SK-N-SH (cell line): Measurements from ENCODE around the gene DDO. TPM values are rescaled to one million over a fixed set of nuclear protein-coding genes. Genes with fewer than 3 reads are reported as not detected.

Experiments
- CTCF ChIA-PET: fragments of 300-600, 350-600 bp; formaldehyde crosslinking; extraction: SDS; loops from one replicate; lab custom pipeline; 2021; lab: Yijun Ruan, JAX
- POLR2A ChIA-PET: fragments of 350-600 bp; sonication (Branson Sonifier 250); formaldehyde crosslinking; extraction: SDS; loops from one replicate; lab custom pipeline; 2020; ENCODE audit warnings: antibody characterized with exemption, inconsistent platforms; lab: Yijun Ruan, JAX
- DNase-seq: peaks from one replicate; pipeline ENCODE4 v3.0.0; 2012
- H2AFZ ChIP-seq: fragments of 200-600 bp; sonication (generic); 2 replicates; pipeline ENCODE4 v1.8.1; 2016; ENCODE audit warnings: antibody characterized with exemption, mild to moderate bottlenecking, low read depth
- H3F3A ChIP-seq: fragments of 200-600 bp; sonication (generic); replicated peaks from 2 replicates; pipeline ENCODE3; 2016; ENCODE audit warnings: antibody characterized with exemption, mild to moderate bottlenecking; ENCODE audit not compliant: insufficient read depth
- H3K27ac ChIP-seq, 2 experiments: fragments of 200-500 bp in 1 of 2; fragments of 200-600 bp in 1 of 2; sonication (Bioruptor generic) in 1 of 2; sonication (generic), shearing (Covaris generic) in 1 of 2; 2 replicates each; pipeline versions ENCODE4 v1.5.1 to v1.6.1; 2014 to 2016; ENCODE audit warnings: low read depth in 2 of 2, inconsistent platforms in 1 of 2, low read length in 1 of 2, mild to moderate bottlenecking in 1 of 2, mixed read lengths in 1 of 2
- H3K27me3 ChIP-seq: fragments of 200-600 bp; sonication (generic), shearing (Covaris generic); 2 replicates; pipeline ENCODE4 v1.6.1; 2016; ENCODE audit warnings: mixed run types; ENCODE audit not compliant: insufficient read depth
- H3K36me3 ChIP-seq, 2 experiments: fragments of 200-500 bp in 1 of 2; fragments of 200-600 bp in 1 of 2; sonication (Bioruptor generic) in 1 of 2; sonication (generic) in 1 of 2; replicated peaks in 1 of 2; 2 replicates each; pipeline versions ENCODE3 to v1.5.1; 2014 to 2016; ENCODE audit warnings: low read length in 1 of 2, mild to moderate bottlenecking in 1 of 2; ENCODE audit not compliant: insufficient read depth in 2 of 2, control insufficient read depth in 1 of 2
- H3K4me1 ChIP-seq, 2 experiments: fragments of 200-500 bp in 1 of 2; fragments of 200-600 bp in 1 of 2; sonication (Bioruptor generic) in 1 of 2; sonication (generic), shearing (Covaris generic) in 1 of 2; 2 replicates each; pipeline versions ENCODE4 v1.5.1 to v1.6.1; 2014 to 2016; ENCODE audit warnings: low read depth in 1 of 2, low read length in 1 of 2, mixed run types in 1 of 2; ENCODE audit not compliant: insufficient read depth in 2 of 2, control insufficient read depth in 1 of 2
- H3K4me2 ChIP-seq: fragments of 200-600 bp; sonication (generic), shearing (Covaris generic); 2 replicates; pipeline ENCODE4 v1.6.1; 2017; ENCODE audit warnings: mixed run types
- H3K4me3 ChIP-seq, 2 experiments: fragments of 200-500 bp in 1 of 2; fragments of 200-600 bp in 1 of 2; sonication (Bioruptor generic) in 1 of 2; sonication (generic), shearing (Covaris generic) in 1 of 2; 2 replicates each; pipeline versions ENCODE4 v1.5.1 to v1.8.1; 2014 to 2016; ENCODE audit warnings: low read depth in 2 of 2, inconsistent platforms in 1 of 2, low read length in 1 of 2, mild to moderate bottlenecking in 1 of 2, mixed read lengths in 1 of 2, moderate library complexity in 1 of 2
- H3K79me2 ChIP-seq: fragments of 200-600 bp; sonication (generic); 2 replicates; pipeline ENCODE4 v1.8.1; 2017; ENCODE audit warnings: mild to moderate bottlenecking; ENCODE audit not compliant: insufficient read depth
- H3K9ac ChIP-seq: fragments of 200-600 bp; sonication (generic); 2 replicates; pipeline ENCODE4 v1.6.1; 2017; ENCODE audit warnings: mixed run types
- H3K9me2 ChIP-seq: fragments of 200-600 bp; sonication (generic); 2 replicates; pipeline ENCODE4 v1.6.1; 2017; ENCODE audit warnings: mixed run types
- H3K9me3 ChIP-seq: fragments of 200-600 bp; sonication (generic); 2 replicates; pipeline ENCODE4 v1.6.1; 2017; ENCODE audit warnings: mixed run types, mild to moderate bottlenecking, moderate library complexity
- H4K20me1 ChIP-seq: fragments of 200-600 bp; sonication (generic); 2 replicates; pipeline ENCODE4 v1.6.1; 2017; ENCODE audit warnings: mild to moderate bottlenecking, mixed run types; ENCODE audit not compliant: insufficient read depth
- FOSL2 ChIP-seq: IDR thresholded peaks from 2 replicates; pipeline ENCODE4 v1.4.0; 2012; ENCODE audit warnings: low read depth, mild to moderate bottlenecking, moderate library complexity, borderline replicate concordance
- FOXM1 ChIP-seq: IDR thresholded peaks from 2 replicates; pipeline ENCODE4 v1.4.0; 2012; ENCODE audit warnings: low read depth, mild to moderate bottlenecking
- JUND ChIP-seq: IDR thresholded peaks from 2 replicates; pipeline ENCODE4 v1.4.0; 2012
- POLR2AphosphoS5 ChIP-seq: IDR thresholded peaks from 2 replicates; pipeline ENCODE4 v1.6.1; 2012; ENCODE audit warnings: low read depth, low read length
- RCOR1 ChIP-seq: fragments of 150-350 bp; IDR thresholded peaks from 2 replicates; pipeline ENCODE4 v1.6.1; 2017; ENCODE audit warnings: antibody characterized with exemption, low read length
- TAF1 ChIP-seq: IDR thresholded peaks from 2 replicates; pipeline ENCODE4 v1.6.1; 2012; ENCODE audit warnings: low read depth, mild to moderate bottlenecking, low read length, moderate library complexity, borderline replicate concordance
- TEAD4 ChIP-seq: IDR thresholded peaks from 2 replicates; pipeline ENCODE4 v1.4.0; 2012; ENCODE audit warnings: mild to moderate bottlenecking, borderline replicate concordance; ENCODE audit not compliant: insufficient read depth
- WGBS: methylation state at CpG from one replicate; pipeline ENCODE4 v1.1.6; 2017; ENCODE audit warnings: low lambda C conversion rate; 5-methylcytosine and 5-hydroxymethylcytosine counted together
- polyA plus RNA-seq, 3 experiments: library from polyadenylated mRNA; depleted of rRNA; stranded (reverse); fragments of >200 nt; gene quantifications; 2 replicates each; pipeline ENCODE4 v1.2.3, GENCODE V29; 2012
- TF ChIP-seq, protein P1 (sequence below): fragments of 150-350 bp; IDR thresholded peaks from 2 replicates; pipeline ENCODE4 v1.6.1; 2017; ENCODE audit warnings: antibody characterized with exemption, low read length, low read depth, borderline replicate concordance
- TF ChIP-seq, protein P2 (sequence below): IDR thresholded peaks from 2 replicates; pipeline ENCODE4 v1.4.0; 2012; ENCODE audit warnings: low read depth, borderline replicate concordance
- TF ChIP-seq, protein P3 (sequence below): fragments of 200-600 bp; sonication (generic); IDR thresholded peaks from 2 replicates; pipeline ENCODE4 v1.6.1; 2017; ENCODE audit warnings: antibody characterized with exemption, mild to moderate bottlenecking, moderate library complexity
- TF ChIP-seq, protein P4 (sequence below): IDR thresholded peaks from 2 replicates; pipeline ENCODE4 v1.4.0; 2012; ENCODE audit warnings: low read depth
- TF ChIP-seq, protein P5 (sequence below): IDR thresholded peaks from 2 replicates; pipeline ENCODE4; 2012

Gene DDO
- polyA plus RNA-seq, 1 of the 3 experiments (the other 2 are of a cell fraction), result 0.79 TPM

DNA sequence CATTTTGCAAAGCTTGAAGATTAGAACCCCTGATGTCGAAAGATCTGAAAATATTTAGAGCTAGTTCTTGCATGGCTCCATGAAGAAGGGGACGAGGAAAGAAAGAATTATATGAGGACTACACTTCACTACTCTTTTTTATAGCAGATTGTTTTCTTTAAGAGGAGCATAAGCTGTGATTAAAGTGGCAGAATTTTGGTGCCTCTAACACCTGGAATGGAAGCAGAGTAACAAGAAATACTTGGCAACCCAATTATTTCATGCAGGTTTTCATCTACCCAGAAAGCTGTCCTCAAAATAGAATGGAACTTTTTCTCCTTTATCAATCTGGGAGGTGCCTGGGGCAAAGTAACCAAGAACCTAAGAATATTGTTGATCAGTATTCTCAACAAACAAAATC is 61.2 kb downstream of the DDO start:
- POLR2A ChIA-PET, result no interaction called here
- H3K4me1 ChIP-seq, result peaks cover 3 to 16% of the 10 kb centered on the region in 2 experiments; a peak in 2 of 4 replicates
- no peaks in the 10 kb centered on the region for H3K9me3 ChIP-seq
- no peak overlapping the region for H3K9ac ChIP-seq
- H2AFZ ChIP-seq, result no peak overlapping the region
- no peak for TF ChIP-seq JUND
- TF ChIP-seq, protein P1, sequence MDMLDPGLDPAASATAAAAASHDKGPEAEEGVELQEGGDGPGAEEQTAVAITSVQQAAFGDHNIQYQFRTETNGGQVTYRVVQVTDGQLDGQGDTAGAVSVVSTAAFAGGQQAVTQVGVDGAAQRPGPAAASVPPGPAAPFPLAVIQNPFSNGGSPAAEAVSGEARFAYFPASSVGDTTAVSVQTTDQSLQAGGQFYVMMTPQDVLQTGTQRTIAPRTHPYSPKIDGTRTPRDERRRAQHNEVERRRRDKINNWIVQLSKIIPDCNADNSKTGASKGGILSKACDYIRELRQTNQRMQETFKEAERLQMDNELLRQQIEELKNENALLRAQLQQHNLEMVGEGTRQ, result no peak
- no peak for TF ChIP-seq TAF1
- TF ChIP-seq, protein P2, sequence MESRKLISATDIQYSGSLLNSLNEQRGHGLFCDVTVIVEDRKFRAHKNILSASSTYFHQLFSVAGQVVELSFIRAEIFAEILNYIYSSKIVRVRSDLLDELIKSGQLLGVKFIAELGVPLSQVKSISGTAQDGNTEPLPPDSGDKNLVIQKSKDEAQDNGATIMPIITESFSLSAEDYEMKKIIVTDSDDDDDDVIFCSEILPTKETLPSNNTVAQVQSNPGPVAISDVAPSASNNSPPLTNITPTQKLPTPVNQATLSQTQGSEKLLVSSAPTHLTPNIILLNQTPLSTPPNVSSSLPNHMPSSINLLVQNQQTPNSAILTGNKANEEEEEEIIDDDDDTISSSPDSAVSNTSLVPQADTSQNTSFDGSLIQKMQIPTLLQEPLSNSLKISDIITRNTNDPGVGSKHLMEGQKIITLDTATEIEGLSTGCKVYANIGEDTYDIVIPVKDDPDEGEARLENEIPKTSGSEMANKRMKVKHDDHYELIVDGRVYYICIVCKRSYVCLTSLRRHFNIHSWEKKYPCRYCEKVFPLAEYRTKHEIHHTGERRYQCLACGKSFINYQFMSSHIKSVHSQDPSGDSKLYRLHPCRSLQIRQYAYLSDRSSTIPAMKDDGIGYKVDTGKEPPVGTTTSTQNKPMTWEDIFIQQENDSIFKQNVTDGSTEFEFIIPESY, result no peak
- no peak for TF ChIP-seq TEAD4
- TF ChIP-seq, all 33 proteins: peak for 0
- no peaks in the 10 kb centered on the region for H4K20me1 ChIP-seq
- CTCF ChIA-PET, result interaction anchor here (1.2 to 2.2 kb wide), 3 partner anchors 13 to 315 kb away, joined by 3 to 11 read pairs (median 3); no protein-coding TSS in a partner anchor
- no peaks in the 10 kb centered on the region for H3K27me3 ChIP-seq
- WGBS, result 70% methylated on average over 2 of the region's 2 CpGs
- H3K4me3 ChIP-seq, result no peak overlapping the region
- H3K36me3 ChIP-seq, result no peaks in the 10 kb centered on the region
- DNase-seq, result no peak
- no peaks in the 10 kb centered on the region for H3F3A ChIP-seq
- H3K27ac ChIP-seq, result no peak overlapping the region
- no peaks in the 10 kb centered on the region for H3K9me2 ChIP-seq
- no peak overlapping the region for H3K4me2 ChIP-seq
- H3K79me2 ChIP-seq, result no peaks in the 10 kb centered on the region

DNA sequence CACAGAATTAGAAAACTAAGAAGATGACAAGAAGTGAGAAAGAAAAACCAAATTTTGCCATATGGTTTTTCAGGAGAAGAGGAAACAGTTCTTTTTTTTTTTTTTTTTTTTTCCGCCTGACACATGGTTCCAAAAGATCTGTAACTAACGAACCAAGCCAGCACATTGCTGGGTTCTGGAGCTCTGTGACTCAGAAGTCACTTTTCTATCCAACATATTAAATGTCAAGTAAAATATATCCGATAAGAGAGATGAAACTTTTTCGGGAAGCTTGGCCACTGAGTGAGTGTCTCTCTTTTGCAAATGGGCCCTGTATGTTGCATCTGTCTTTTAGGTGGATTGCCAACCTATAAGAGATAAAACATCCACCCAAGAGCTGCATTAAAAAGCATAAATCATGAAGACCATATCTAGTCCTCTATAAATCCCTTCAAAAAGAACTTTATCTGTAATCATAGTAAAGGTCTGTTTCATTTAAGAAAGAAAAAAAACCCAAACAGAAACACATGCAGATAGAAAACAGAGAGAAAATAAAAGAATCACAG is 61.8 kb downstream of the DDO start:
- ChIA-PET CTCF (interaction anchor here (2.2 kb wide), 1 partner anchor 12 kb away, joined by 11 read pairs; no protein-coding TSS in a partner anchor), POLR2A (no interaction called here)
- TF ChIP-seq, protein P3, sequence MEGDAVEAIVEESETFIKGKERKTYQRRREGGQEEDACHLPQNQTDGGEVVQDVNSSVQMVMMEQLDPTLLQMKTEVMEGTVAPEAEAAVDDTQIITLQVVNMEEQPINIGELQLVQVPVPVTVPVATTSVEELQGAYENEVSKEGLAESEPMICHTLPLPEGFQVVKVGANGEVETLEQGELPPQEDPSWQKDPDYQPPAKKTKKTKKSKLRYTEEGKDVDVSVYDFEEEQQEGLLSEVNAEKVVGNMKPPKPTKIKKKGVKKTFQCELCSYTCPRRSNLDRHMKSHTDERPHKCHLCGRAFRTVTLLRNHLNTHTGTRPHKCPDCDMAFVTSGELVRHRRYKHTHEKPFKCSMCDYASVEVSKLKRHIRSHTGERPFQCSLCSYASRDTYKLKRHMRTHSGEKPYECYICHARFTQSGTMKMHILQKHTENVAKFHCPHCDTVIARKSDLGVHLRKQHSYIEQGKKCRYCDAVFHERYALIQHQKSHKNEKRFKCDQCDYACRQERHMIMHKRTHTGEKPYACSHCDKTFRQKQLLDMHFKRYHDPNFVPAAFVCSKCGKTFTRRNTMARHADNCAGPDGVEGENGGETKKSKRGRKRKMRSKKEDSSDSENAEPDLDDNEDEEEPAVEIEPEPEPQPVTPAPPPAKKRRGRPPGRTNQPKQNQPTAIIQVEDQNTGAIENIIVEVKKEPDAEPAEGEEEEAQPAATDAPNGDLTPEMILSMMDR, result no peak
- TF ChIP-seq FOXM1, result no peak
- no peak for TF ChIP-seq RCOR1
- TF ChIP-seq, protein P4, sequence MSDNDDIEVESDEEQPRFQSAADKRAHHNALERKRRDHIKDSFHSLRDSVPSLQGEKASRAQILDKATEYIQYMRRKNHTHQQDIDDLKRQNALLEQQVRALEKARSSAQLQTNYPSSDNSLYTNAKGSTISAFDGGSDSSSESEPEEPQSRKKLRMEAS, result no peak
- no peak for TF ChIP-seq POLR2AphosphoS5
- TF ChIP-seq, protein P5, sequence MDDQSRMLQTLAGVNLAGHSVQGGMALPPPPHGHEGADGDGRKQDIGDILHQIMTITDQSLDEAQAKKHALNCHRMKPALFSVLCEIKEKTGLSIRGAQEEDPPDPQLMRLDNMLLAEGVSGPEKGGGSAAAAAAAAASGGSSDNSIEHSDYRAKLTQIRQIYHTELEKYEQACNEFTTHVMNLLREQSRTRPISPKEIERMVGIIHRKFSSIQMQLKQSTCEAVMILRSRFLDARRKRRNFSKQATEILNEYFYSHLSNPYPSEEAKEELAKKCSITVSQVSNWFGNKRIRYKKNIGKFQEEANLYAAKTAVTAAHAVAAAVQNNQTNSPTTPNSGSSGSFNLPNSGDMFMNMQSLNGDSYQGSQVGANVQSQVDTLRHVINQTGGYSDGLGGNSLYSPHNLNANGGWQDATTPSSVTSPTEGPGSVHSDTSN, result no peak
- no peak for TF ChIP-seq FOSL2
- Histone ChIP-seq H3K79me2 (no peaks in the 10 kb centered on the region), H3K9ac (no peak overlapping the region), H3K4me1 (peaks cover 3 to 19% of the 10 kb centered on the region in 2 experiments; a peak in 2 of 4 replicates), H3K27me3 (no peaks in the 10 kb centered on the region), H3K9me2 (no peaks in the 10 kb centered on the region), H2AFZ (no peak overlapping the region), H3F3A (no peaks in the 10 kb centered on the region), H3K27ac (peak overlapping the region in 1 of 2 experiments; percentile 55; a peak in 1 of 4 replicates), H4K20me1 (no peaks in the 10 kb centered on the region), H3K9me3 (no peaks in the 10 kb centered on the region), H3K36me3 (no peaks in the 10 kb centered on the region), H3K4me3 (no peak overlapping the region), H3K4me2 (no peak overlapping the region)
- WGBS, result 69% methylated on average over 4 of the region's 4 CpGs
- no peak for DNase-seq
